ENCODE results near the gene AKT2.

DNA sequence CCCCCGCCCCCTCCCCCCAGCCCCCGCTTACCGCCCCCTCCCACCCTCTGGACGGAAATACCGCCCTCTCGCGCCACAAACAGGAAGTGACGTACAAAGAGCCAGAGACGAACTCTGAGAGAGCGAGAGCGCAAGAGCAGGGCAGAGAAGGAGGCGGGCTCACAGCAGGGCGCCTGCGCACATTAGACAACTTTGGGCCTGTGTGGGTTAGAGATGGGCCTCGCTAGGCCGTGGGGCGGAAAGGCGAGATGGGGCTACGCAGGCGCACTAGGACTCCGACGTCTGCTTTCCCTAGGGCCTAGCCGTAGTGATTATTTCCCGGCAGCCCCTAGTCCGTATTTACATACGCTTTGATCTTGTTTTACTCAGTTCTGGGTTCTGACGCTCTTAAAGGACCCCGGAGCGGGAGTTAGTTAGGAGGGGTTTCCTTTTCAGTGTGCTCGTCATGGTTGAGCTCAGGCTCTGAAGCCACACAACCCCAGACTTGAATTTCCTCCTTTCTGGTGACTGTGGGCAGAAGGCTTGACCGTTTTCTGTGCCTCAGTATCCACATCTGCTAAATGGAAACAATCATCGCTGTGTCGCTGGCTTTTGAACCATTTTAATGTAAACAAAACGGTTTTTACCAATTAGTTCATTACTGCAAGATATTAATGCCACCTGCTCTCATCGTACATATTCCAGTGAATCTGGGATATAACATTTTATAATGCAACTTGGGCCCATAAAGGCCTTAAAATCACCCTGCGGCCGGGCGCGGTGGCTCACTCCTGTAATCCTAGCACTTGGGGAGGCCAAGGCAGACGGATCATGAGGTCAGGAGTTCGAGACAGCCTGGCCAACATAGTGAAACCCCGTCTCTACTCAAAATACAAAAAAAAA lies 449 bp upstream of the AKT2 start:
- TF ChIP-seq, protein P1, sequence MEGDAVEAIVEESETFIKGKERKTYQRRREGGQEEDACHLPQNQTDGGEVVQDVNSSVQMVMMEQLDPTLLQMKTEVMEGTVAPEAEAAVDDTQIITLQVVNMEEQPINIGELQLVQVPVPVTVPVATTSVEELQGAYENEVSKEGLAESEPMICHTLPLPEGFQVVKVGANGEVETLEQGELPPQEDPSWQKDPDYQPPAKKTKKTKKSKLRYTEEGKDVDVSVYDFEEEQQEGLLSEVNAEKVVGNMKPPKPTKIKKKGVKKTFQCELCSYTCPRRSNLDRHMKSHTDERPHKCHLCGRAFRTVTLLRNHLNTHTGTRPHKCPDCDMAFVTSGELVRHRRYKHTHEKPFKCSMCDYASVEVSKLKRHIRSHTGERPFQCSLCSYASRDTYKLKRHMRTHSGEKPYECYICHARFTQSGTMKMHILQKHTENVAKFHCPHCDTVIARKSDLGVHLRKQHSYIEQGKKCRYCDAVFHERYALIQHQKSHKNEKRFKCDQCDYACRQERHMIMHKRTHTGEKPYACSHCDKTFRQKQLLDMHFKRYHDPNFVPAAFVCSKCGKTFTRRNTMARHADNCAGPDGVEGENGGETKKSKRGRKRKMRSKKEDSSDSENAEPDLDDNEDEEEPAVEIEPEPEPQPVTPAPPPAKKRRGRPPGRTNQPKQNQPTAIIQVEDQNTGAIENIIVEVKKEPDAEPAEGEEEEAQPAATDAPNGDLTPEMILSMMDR (IDR thresholded peaks at IDR 0.05): no peak
- no peak for TF ChIP-seq POLR2A (IDR thresholded peaks at IDR 0.05)
